HCT116 (cell line): ENCODE measurements around the gene SPATS2L. TPM values are rescaled to one million over a fixed set of nuclear protein-coding genes. Genes with fewer than 3 reads are reported as not detected.

Experiments used
- ATAC-seq: fragments of 200-7000 bp; cut with Tn5 transposase; 2 replicates; pipeline ENCODE4 v1.9.1; 2020; ENCODE audit warnings: mild to moderate bottlenecking, moderate library complexity
- BruUV-seq: library from RNA; stranded (reverse); fragments of 400-500 nt; replicated peaks from 2 replicates; lab custom pipeline; 2021; lab: Mats Ljungman, UMichigan
- CTCF ChIA-PET: fragments of 300-600 bp; sonication (Branson Sonifier 250); formaldehyde crosslinking; loops from one replicate; lab custom pipeline; 2021; ENCODE audit warnings: antibody characterized with exemption; lab: Charles Lee
- POLR2A ChIA-PET: fragments of 300-600, 350-600 bp; sonication (Branson Sonifier 250); formaldehyde crosslinking; loops from one replicate; lab custom pipeline; 2021; ENCODE audit warnings: antibody characterized with exemption; lab: Charles Lee
- RAD21 ChIA-PET, 2 experiments: fragments of 300-600 bp; sonication (Branson Sonifier 250); formaldehyde crosslinking; loops; one replicate each; lab custom pipeline; 2023; ENCODE audit warnings: low total read pairs in 2 of 2; ENCODE audit not compliant: uncharacterized antibody in 2 of 2, unreplicated experiment in 2 of 2, low non-redundant PET in 1 of 2; lab: Charles Lee
- DNase-seq: peaks from one replicate; pipeline ENCODE4 v3.0.0-alpha.2; 2010; ENCODE audit warnings: low read depth, low spot score
- H2AFZ ChIP-seq: fragments of 200-600 bp; shearing (Covaris generic), sonication (generic); 2 replicates; pipeline ENCODE4 v1.6.1; 2017; ENCODE audit warnings: low read depth, mixed run types, mixed read lengths, antibody characterized with exemption, low read length; ENCODE audit not compliant: poor library complexity, severe bottlenecking
- H3K27ac ChIP-seq: 2 replicates; pipeline ENCODE4 v1.5.1; 2012; ENCODE audit warnings: low read depth, low read length
- H3K27me3 ChIP-seq: fragments of 200-600 bp; sonication (generic); 2 replicates; pipeline ENCODE4 v1.6.1; 2016; ENCODE audit warnings: mixed run types, low read length, mixed read lengths; ENCODE audit not compliant: insufficient read depth
- H3K36me3 ChIP-seq, 2 experiments: fragments of 200-500 bp in 1 of 2; fragments of 200-600 bp in 1 of 2; sonication (Bioruptor generic) in 1 of 2; sonication (generic) in 1 of 2; 2 replicates each; pipeline versions ENCODE4 v1.5.1 to v1.6.1; 2014 to 2016; ENCODE audit warnings: low read length in 2 of 2, inconsistent platforms in 1 of 2, mixed read lengths in 1 of 2, mixed run types in 1 of 2; ENCODE audit not compliant: insufficient read depth in 2 of 2, control insufficient read depth in 1 of 2
- H3K4me1 ChIP-seq, 2 experiments: fragments of 200-600 bp in 1 of 2; sonication (generic) in 1 of 2; 2 replicates each; pipeline versions ENCODE4 v1.5.1 to v1.6.1; 2012 to 2017; ENCODE audit warnings: low read length in 2 of 2, inconsistent platforms in 1 of 2, mild to moderate bottlenecking in 1 of 2, mixed read lengths in 1 of 2, mixed run types in 1 of 2, moderate library complexity in 1 of 2; ENCODE audit not compliant: insufficient read depth in 2 of 2, control insufficient read depth in 1 of 2
- H3K4me2 ChIP-seq: fragments of 200-600 bp; sonication (generic); 2 replicates; pipeline ENCODE4 v1.6.1; 2017; ENCODE audit warnings: mixed run types, low read length, mixed read lengths
- H3K4me3 ChIP-seq, 2 experiments: fragments of 200-600 bp in 1 of 2; sonication (generic) in 1 of 2; replicated peaks in 1 of 2; 2 replicates each; pipeline ENCODE4 v1.5.1; 2011 to 2016; ENCODE audit warnings: low read length in 2 of 2, control low read depth in 1 of 2, low read depth in 1 of 2, mild to moderate bottlenecking in 1 of 2, mixed read lengths in 1 of 2, mixed run types in 1 of 2
- H3K79me2 ChIP-seq: fragments of 200-600 bp; sonication (generic); 2 replicates; pipeline ENCODE4 v1.6.1; 2017; ENCODE audit warnings: mild to moderate bottlenecking, mixed run types, low read length, moderate library complexity, mixed read lengths; ENCODE audit not compliant: insufficient read depth
- H3K9ac ChIP-seq: fragments of 200-600 bp; sonication (generic); 2 replicates; pipeline ENCODE4 v1.6.1; 2016; ENCODE audit warnings: low read length, mixed read lengths
- H3K9me2 ChIP-seq: fragments of 200-600 bp; sonication (generic), shearing (Covaris generic); 2 replicates; pipeline ENCODE4 v1.6.1; 2017; ENCODE audit warnings: mixed run types, mild to moderate bottlenecking, moderate library complexity; ENCODE audit not compliant: insufficient read depth
- H3K9me3 ChIP-seq, 2 experiments: fragments of 200-500 bp in 1 of 2; fragments of 200-600 bp in 1 of 2; sonication (Bioruptor generic) in 1 of 2; sonication (generic) in 1 of 2; 2 replicates each; pipeline ENCODE4 v1.6.1; 2014 to 2017; ENCODE audit warnings: low read length in 2 of 2, mixed read lengths in 2 of 2, inconsistent platforms in 1 of 2, low read depth in 1 of 2, mild to moderate bottlenecking in 1 of 2, mixed run types in 1 of 2, moderate library complexity in 1 of 2; ENCODE audit not compliant: control insufficient read depth in 1 of 2, insufficient read depth in 1 of 2
- H4K20me1 ChIP-seq: fragments of 200-600 bp; sonication (generic), shearing (Covaris generic); 2 replicates; pipeline ENCODE4 v1.6.1; 2017; ENCODE audit warnings: mixed run types, mild to moderate bottlenecking, moderate library complexity; ENCODE audit not compliant: insufficient read depth
- CBX3 ChIP-seq: IDR thresholded peaks from 2 replicates; pipeline ENCODE4 v1.6.1; 2012; ENCODE audit warnings: low read depth
- CTCF ChIP-seq, 3 experiments: fragments of 200-600 bp in 1 of 3; sonication (generic) in 1 of 3; IDR thresholded peaks in 2 of 3; conservative IDR thresholded peaks in 1 of 3; 2 replicates each; pipeline ENCODE4 v1.5.1; 2012 to 2017; ENCODE audit warnings: low read depth in 2 of 3, low read length in 2 of 3, antibody characterized with exemption in 1 of 3, borderline replicate concordance in 1 of 3, control low read depth in 1 of 3, mild to moderate bottlenecking in 1 of 3, mixed read lengths in 1 of 3, mixed run types in 1 of 3, moderate library complexity in 1 of 3; ENCODE audit not compliant: insufficient read depth in 1 of 3
- EGR1 ChIP-seq: IDR thresholded peaks from 2 replicates; pipeline ENCODE4 v1.6.1; 2012; ENCODE audit warnings: low read depth
- ELF1 ChIP-seq: IDR thresholded peaks from 2 replicates; pipeline ENCODE4 v1.6.1; 2012; ENCODE audit warnings: low read depth, borderline replicate concordance
- EZH2 ChIP-seq: fragments of 200-600 bp; sonication (generic); IDR thresholded peaks from 2 replicates; pipeline ENCODE4 v1.6.1; 2017; ENCODE audit warnings: antibody characterized with exemption, mixed run types
- EZH2phosphoT487 ChIP-seq: fragments of 200-600 bp; IDR thresholded peaks from 2 replicates; pipeline ENCODE4 v1.6.1; 2018; ENCODE audit warnings: antibody characterized with exemption, borderline replicate concordance
- FOSL1 ChIP-seq: IDR thresholded peaks from 2 replicates; pipeline ENCODE4 v1.6.1; 2012; ENCODE audit warnings: low read depth
- JUND ChIP-seq: IDR thresholded peaks from 2 replicates; pipeline ENCODE4 v1.6.1; 2012
- MAX ChIP-seq: IDR thresholded peaks from 2 replicates; pipeline ENCODE4 v1.6.1; 2012
- POLR2AphosphoS5 ChIP-seq: IDR thresholded peaks from 2 replicates; pipeline ENCODE4 v1.6.1; 2011; ENCODE audit warnings: mild to moderate bottlenecking, low read depth, low read length, moderate library complexity
- RAD21 ChIP-seq: IDR thresholded peaks from 2 replicates; pipeline ENCODE4 v1.6.1; 2012; ENCODE audit warnings: low read depth, mild to moderate bottlenecking
- SIN3A ChIP-seq: IDR thresholded peaks from 2 replicates; pipeline ENCODE4 v1.6.1; 2012; ENCODE audit warnings: low read depth
- SP1 ChIP-seq: IDR thresholded peaks from 2 replicates; pipeline ENCODE4 v1.6.1; 2012; ENCODE audit warnings: low read depth
- SRF ChIP-seq: IDR thresholded peaks from 2 replicates; pipeline ENCODE4 v1.6.1; 2012; ENCODE audit warnings: low read depth
- TCF7L2 ChIP-seq: IDR thresholded peaks from 2 replicates; pipeline ENCODE4 v1.7.0; 2011; ENCODE audit warnings: borderline replicate concordance, inconsistent platforms; ENCODE audit not compliant: insufficient read depth, insufficient read length; ENCODE audit errors: extremely low read depth
- YY1 ChIP-seq: IDR thresholded peaks from 2 replicates; pipeline ENCODE4 v1.6.1; 2011; ENCODE audit warnings: low read length, low read depth, moderate library complexity, mild to moderate bottlenecking; ENCODE audit not compliant: insufficient replicate concordance; ENCODE audit errors: extremely low read depth
- ZFX ChIP-seq: fragments of 450-650 bp; IDR thresholded peaks from 2 replicates; pipeline ENCODE4 v1.6.1; 2017
- ZNF274 ChIP-seq: fragments of 200-500 bp; sonication (Bioruptor generic); IDR thresholded peaks from 2 replicates; pipeline ENCODE4 v1.6.1; 2014; ENCODE audit warnings: mild to moderate bottlenecking, low read depth, low read length, inconsistent platforms
- intact Hi-C: fragments of 100-400 bp; cut with micrococcal nuclease; formaldehyde crosslinking; loops from 2 replicates; pipeline ENCODE4 v1.10.0; 2022
- total RNA-seq: library from RNA; stranded (reverse); gene quantifications from one replicate; pipeline ENCODE4 v1.2.1, GENCODE V29; 2021; ENCODE audit not compliant: unreplicated experiment
- TF ChIP-seq, protein P1 (sequence below): IDR thresholded peaks from 2 replicates; pipeline ENCODE4 v1.6.1; 2011; ENCODE audit warnings: mild to moderate bottlenecking, low read length, moderate library complexity; ENCODE audit not compliant: insufficient replicate concordance; ENCODE audit errors: extremely low read depth
- TF ChIP-seq, protein P2 (sequence below): IDR thresholded peaks from 2 replicates; pipeline ENCODE4 v1.6.1; 2012

The SPATS2L gene
- total RNA-seq, 1 experiment from 2014 or later, result 87.1 TPM

GRCh38 chr2:200451511-200451910 lies 145.0 kb downstream of the SPATS2L start (continued):
- no peak for TF ChIP-seq MAX
- TF ChIP-seq SP1, result no peak
- no peak for TF ChIP-seq TCF7L2
- TF ChIP-seq EZH2phosphoT487, result no peak
- TF ChIP-seq EGR1, result no peak

DNA sequence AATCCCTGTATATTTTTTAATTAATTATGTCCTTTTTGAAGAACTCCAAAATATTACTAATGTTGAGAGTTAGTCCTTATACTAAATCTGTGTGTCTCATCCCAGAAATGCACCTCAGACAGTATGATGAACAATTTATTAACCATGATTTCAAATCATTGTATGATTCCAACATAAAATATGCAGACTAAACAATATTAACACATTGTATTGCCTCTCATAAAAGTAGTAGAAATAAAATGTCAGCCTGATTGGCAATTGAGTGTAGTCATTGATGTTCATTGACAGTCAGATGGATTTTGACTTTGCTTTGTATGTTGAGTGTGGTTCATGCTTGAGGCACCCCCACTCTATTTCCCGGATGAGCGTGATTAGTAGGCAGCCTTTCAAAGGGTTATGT lies 145.9 kb downstream of the SPATS2L start:
- ChIA-PET CTCF (no interaction called here), POLR2A (no interaction called here)
- H3K9me2 ChIP-seq, result no peaks in the 10 kb centered on the region
- ATAC-seq, result no peak
- H4K20me1 ChIP-seq, result no peaks in the 10 kb centered on the region
- H3K4me3 ChIP-seq, result no peak overlapping the region
- TF ChIP-seq EGR1 (no peak), YY1 (no peak), ZFX (no peak), CTCF (IDR thresholded peaks at IDR 0.05 in 2 of 3, conservative IDR thresholded peaks at IDR 0.05 in 1 of 3; ENCODE audit: borderline replicate concordance in 1 of 3, insufficient read depth in 1 of 3, low read depth in 2 of 3, low read length in 2 of 3) (no peak), JUND (no peak), SP1 (no peak), POLR2AphosphoS5 (no peak), ZNF274 (no peak), SRF (no peak), CBX3 (no peak), TCF7L2 (no peak), EZH2 (no peak), RAD21 (no peak), MAX (no peak), SIN3A (no peak), ELF1 (no peak), EZH2phosphoT487 (no peak), FOSL1 (no peak)
- TF ChIP-seq, protein P1, sequence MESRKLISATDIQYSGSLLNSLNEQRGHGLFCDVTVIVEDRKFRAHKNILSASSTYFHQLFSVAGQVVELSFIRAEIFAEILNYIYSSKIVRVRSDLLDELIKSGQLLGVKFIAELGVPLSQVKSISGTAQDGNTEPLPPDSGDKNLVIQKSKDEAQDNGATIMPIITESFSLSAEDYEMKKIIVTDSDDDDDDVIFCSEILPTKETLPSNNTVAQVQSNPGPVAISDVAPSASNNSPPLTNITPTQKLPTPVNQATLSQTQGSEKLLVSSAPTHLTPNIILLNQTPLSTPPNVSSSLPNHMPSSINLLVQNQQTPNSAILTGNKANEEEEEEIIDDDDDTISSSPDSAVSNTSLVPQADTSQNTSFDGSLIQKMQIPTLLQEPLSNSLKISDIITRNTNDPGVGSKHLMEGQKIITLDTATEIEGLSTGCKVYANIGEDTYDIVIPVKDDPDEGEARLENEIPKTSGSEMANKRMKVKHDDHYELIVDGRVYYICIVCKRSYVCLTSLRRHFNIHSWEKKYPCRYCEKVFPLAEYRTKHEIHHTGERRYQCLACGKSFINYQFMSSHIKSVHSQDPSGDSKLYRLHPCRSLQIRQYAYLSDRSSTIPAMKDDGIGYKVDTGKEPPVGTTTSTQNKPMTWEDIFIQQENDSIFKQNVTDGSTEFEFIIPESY, result no peak
- TF ChIP-seq, protein P2, sequence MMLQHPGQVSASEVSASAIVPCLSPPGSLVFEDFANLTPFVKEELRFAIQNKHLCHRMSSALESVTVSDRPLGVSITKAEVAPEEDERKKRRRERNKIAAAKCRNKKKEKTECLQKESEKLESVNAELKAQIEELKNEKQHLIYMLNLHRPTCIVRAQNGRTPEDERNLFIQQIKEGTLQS, result no peak
- TF ChIP-seq, all 23 proteins: peak for 0
- H2AFZ ChIP-seq, result no peak overlapping the region
- peaks cover 10 to 21% of the 10 kb centered on the region in 2 experiments for H3K4me1 ChIP-seq
- H3K27me3 ChIP-seq, result no peaks in the 10 kb centered on the region
- no peak overlapping the region for H3K9ac ChIP-seq
- H3K27ac ChIP-seq, result no peak overlapping the region
- DNase-seq, result no peak
- RAD21 ChIA-PET, result no interaction called here
- no peaks in the 10 kb centered on the region for H3K36me3 ChIP-seq
- no TSS peak for BruUV-seq
- no peak overlapping the region for H3K4me2 ChIP-seq
- no peaks in the 10 kb centered on the region for H3K79me2 ChIP-seq
- H3K9me3 ChIP-seq, result no peaks in the 10 kb centered on the region
- intact Hi-C loops, result no loop called here
